Measurements from ENCODE around the gene CD247.
A peak's percentile ranks its signal among the peaks of the same experiment; 100 is the strongest.

DNA sequence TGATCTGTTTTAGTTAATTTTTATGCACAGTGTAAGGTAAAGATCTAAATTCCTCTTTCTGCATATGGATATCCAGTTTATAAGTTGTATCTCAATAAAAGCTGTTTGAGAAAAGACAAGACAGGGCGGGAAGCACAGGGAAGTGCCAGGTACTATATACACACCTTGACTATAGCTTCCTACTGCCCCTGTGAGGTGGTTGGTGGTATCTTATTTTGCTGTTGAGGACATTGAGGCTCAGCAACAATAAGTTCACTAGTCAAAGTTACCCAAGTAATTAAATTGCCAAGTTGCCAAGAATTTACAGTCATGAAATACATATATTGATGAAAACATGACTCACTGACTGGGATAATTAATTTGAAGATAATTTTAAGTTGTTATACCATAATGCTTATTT lies 109.1 kb downstream of the CD247 start:
- no peak for TF ChIP-seq RCOR1 (IDR thresholded peaks at IDR 0.05; ENCODE audit: borderline replicate concordance in 1 of 2, low read depth in 2 of 2, low read length in 2 of 2)
- TF ChIP-seq MYC (IDR thresholded peaks at IDR 0.05; ENCODE audit: low read depth, low read length), result no peak
- no peak for TF ChIP-seq MYC (CRISPR knock-in tag; IDR thresholded peaks at IDR 0.05; ENCODE audit: borderline replicate concordance, low read depth)
- TF ChIP-seq, protein P1, sequence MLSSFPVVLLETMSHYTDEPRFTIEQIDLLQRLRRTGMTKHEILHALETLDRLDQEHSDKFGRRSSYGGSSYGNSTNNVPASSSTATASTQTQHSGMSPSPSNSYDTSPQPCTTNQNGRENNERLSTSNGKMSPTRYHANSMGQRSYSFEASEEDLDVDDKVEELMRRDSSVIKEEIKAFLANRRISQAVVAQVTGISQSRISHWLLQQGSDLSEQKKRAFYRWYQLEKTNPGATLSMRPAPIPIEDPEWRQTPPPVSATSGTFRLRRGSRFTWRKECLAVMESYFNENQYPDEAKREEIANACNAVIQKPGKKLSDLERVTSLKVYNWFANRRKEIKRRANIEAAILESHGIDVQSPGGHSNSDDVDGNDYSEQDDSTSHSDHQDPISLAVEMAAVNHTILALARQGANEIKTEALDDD (IDR thresholded peaks at IDR 0.05), result no peak
- TF ChIP-seq, protein P2, sequence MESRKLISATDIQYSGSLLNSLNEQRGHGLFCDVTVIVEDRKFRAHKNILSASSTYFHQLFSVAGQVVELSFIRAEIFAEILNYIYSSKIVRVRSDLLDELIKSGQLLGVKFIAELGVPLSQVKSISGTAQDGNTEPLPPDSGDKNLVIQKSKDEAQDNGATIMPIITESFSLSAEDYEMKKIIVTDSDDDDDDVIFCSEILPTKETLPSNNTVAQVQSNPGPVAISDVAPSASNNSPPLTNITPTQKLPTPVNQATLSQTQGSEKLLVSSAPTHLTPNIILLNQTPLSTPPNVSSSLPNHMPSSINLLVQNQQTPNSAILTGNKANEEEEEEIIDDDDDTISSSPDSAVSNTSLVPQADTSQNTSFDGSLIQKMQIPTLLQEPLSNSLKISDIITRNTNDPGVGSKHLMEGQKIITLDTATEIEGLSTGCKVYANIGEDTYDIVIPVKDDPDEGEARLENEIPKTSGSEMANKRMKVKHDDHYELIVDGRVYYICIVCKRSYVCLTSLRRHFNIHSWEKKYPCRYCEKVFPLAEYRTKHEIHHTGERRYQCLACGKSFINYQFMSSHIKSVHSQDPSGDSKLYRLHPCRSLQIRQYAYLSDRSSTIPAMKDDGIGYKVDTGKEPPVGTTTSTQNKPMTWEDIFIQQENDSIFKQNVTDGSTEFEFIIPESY (CRISPR knock-in tag; IDR thresholded peaks at IDR 0.05), result no peak
- no peak for TF ChIP-seq SIRT6 (IDR thresholded peaks at IDR 0.05; ENCODE audit: low read depth, low read length)
- TF ChIP-seq, protein P3, sequence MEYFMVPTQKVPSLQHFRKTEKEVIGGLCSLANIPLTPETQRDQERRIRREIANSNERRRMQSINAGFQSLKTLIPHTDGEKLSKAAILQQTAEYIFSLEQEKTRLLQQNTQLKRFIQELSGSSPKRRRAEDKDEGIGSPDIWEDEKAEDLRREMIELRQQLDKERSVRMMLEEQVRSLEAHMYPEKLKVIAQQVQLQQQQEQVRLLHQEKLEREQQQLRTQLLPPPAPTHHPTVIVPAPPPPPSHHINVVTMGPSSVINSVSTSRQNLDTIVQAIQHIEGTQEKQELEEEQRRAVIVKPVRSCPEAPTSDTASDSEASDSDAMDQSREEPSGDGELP (CRISPR knock-in tag; IDR thresholded peaks at IDR 0.05; ENCODE audit: borderline replicate concordance), result no peak
- TF ChIP-seq, protein P4, sequence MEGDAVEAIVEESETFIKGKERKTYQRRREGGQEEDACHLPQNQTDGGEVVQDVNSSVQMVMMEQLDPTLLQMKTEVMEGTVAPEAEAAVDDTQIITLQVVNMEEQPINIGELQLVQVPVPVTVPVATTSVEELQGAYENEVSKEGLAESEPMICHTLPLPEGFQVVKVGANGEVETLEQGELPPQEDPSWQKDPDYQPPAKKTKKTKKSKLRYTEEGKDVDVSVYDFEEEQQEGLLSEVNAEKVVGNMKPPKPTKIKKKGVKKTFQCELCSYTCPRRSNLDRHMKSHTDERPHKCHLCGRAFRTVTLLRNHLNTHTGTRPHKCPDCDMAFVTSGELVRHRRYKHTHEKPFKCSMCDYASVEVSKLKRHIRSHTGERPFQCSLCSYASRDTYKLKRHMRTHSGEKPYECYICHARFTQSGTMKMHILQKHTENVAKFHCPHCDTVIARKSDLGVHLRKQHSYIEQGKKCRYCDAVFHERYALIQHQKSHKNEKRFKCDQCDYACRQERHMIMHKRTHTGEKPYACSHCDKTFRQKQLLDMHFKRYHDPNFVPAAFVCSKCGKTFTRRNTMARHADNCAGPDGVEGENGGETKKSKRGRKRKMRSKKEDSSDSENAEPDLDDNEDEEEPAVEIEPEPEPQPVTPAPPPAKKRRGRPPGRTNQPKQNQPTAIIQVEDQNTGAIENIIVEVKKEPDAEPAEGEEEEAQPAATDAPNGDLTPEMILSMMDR (IDR thresholded peaks at IDR 0.05 in 2 of 3, conservative IDR thresholded peaks at IDR 0.05 in 1 of 3; ENCODE audit: insufficient read depth in 2 of 3, low read depth in 1 of 3, low read length in 3 of 3), result peak in 2 of 3 experiments; percentile 32 to 38; a peak in 1 of 6 replicates
- no peak for TF ChIP-seq HDAC6 (IDR thresholded peaks at IDR 0.05; ENCODE audit: low read depth, low read length)
- no peak for TF ChIP-seq ZNF146 (CRISPR knock-in tag; IDR thresholded peaks at IDR 0.05; ENCODE audit: unreplicated experiment)
- no peak for TF ChIP-seq CREBBP (IDR thresholded peaks at IDR 0.05; ENCODE audit: low read depth, low read length)
- TF ChIP-seq, protein P5, sequence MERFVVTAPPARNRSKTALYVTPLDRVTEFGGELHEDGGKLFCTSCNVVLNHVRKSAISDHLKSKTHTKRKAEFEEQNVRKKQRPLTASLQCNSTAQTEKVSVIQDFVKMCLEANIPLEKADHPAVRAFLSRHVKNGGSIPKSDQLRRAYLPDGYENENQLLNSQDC (CRISPR knock-in tag; IDR thresholded peaks at IDR 0.05), result no peak
- TF ChIP-seq HLTF (IDR thresholded peaks at IDR 0.05), result no peak
- TF ChIP-seq MEF2D (tag; conservative IDR thresholded peaks at IDR 0.05; ENCODE audit: low read depth), result no peak
